ENCODE results near the gene LSAMP.
A peak's percentile ranks its signal among the peaks of the same experiment; 100 is the strongest.
"Not testable (repeated sequence)": the region's sequence is repeated elsewhere in the genome, so short reads cannot be mapped to it uniquely, and the experiment has no call there.

LSAMP gene

DNA sequence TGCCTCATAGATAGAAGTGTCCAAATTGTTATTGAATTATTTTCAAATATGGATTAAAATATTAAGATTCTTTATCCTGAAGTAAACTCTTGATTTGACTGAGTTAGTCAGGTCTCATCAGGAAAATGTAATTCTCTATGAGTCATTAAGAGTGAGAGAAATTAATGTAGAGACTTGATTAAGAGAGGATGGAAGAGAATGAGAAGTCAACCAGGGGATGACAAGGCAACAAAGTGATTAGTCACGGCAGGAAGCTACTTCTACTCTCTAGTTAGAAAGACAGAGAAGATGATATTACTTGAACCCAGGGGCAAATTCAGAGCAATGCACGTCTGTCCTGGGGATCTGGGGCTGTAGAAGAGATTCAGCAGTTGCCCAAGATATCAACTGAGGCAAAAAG, 202.5 kb downstream of the LSAMP start:
- no peak for DNase-seq (ENCODE audit: low read depth, low spot score)

DNA sequence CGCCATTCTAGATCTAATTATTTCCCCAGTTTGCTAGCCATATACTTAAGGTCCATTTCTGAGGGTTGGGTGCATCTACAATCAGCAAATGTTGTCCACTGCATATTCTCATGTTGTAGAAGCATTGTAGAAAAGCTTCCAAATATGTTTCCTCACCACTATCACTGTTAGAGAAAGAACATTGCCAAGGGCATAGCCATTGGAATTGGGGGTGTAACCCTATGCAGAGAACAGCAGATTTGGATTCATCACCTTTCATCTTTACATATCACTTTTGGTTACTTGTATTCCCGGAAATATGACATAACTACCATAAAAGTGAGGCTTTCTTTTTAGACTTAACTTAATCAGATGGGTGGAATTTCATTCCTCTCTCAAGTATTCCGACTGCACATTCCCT, 203.6 kb downstream of the LSAMP start:
- no peak for DNase-seq (ENCODE audit: low read depth, low spot score)

DNA sequence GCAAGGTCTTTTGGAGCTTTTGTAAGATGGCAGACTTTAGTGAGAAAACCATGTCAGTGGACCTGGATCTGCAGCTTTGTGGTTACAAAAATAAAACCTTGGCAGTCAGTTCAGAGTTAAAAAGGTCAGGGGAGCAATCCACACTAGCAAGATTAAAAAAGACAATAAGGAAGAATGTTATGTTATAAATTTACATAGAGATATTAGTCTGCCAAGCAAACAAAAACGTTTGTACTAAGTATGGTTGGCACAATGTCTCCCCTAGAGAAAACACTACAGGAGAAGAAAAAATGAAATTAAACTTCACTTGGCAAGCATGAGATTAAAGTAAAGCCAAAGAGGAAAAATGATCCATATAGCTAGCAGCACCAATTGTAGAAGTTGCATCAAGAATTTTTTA, 205.0 kb downstream of the LSAMP start:
- DNase-seq (ENCODE audit: low read depth, low spot score): no peak

DNA sequence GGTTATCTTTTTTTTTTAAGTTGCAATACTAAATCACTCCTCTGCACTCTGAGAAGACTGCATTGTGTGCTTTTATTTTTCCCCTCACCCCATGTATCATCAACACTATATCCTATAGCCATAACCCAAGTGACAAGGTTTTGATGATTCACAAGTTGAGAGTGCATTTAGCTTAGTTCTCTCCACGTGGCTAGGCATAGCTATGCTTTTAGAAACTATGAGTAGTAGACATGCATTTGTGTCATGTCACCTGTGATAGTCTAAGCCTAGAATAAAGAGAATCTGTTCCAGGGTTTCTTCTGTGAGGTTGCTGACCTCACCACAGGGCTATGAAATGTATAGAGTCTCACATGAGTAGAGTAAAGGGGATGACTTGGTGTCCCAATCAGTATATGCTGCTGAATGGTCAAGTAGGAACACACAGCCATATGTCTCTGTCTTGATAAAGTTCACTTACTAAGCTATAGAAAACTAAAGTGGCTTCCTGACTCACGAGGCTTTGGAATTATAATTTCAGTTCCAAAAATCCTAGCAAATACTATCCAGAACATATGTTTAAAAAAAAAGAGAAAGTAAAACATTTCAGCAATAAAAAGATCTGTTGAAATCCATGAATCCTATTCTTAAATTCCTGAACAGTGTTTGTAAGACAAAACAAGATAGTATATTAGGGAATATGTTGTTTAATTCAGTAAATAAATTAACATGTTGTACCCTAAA, 206.3 kb downstream of the LSAMP start:
- no peak for DNase-seq (ENCODE audit: low read depth, low spot score)

DNA sequence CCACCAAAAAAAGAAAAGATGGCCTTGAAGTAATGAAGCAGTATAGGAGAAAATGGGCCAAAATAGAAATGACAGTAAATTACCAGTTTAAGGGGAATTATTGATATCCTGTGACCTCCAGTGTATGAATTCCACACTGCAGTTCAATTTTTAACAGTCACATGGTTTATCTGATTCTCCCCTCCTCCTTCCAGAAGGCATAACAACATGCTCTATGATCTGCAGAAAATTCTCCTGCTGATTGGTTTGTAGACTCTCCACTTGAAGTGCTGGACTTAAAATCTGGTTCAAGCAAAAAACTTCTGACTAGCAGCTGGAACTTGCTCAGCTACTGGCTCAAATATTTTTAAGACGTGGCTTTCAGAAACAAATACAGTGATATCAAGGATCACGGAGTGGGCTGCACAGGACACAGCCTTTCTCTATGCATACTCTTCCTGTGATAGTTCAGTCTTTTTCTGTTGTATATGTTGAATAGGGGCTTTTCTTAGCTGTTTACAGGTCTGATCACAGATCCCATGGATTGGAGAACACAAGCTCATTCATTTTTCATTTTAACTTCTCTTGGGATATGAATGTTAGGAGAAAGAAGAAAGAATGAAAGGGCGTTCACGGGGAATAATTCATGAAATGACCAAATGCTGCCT, 211.5 kb downstream of the LSAMP start:
- DNase-seq (ENCODE audit: low read depth, low spot score): no peak

DNA sequence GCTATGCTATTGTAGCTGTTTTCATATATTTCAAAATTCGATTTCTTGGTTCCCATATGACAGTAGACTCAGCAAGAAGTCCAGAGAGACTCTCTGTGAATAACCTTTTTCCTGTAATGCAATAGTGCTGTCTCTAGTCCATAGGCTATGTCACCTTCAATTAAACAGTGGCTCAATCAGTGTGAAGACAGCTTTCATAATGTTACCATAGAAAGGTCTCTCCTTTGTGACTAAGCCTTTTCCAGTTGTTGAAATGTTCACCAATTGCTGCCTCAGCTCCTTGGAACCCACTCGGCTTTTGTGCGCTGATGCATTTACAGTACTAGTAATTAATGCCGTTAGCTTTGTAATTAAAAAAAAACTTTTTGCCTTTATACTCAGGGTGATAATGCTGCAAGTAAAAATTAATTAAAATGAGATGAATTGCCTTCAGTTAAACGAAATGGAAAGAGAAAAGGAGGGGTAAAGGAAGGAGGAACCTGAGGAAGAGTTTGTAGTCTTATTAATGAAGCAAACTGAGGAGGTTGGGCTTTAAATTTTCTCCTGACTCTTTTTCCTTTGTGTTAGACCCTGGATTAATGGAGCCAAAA, 214.8 kb downstream of the LSAMP start:
- DNase-seq (ENCODE audit: low read depth, low spot score): no peak

DNA sequence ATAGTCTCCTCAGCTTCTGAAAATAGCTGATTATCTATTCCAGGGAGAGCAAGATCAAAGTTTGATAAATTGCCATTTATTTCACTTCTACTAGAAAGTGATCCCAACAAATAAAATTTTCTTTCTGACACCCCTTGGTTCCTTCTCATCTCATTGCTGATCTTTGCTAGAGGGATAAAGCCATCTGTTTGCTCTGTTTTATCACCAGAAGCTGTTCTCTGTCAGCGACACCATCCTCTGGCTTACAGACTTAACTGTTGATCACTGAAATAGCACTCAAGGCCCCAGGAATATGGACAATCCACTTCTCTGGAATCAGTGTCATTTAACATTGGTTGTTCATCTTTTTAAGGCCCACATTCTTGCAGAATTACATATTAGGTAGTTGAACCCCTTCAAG, 219.0 kb downstream of the LSAMP start:
- no peak for DNase-seq (ENCODE audit: low read depth, low spot score)

DNA sequence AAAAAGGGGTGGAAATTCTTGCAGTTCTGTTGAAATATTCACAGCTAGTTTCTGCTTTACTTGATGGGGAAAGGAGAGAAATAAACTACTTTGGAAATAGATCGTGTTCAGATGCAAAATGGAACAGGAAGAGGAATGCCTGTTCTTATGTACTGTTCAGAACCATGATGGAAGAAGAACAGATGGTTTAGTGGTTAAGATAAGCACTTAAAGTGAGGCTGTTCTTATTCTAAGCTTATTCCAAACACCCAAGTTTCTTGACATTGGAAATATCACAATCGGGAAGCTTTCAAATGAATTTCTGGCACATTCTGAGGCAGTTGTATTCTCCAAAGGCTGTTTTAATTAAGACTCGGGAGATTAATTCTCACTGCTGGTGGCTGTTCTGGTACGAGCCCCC, 228.5 kb downstream of the LSAMP start:
- no peak for DNase-seq (ENCODE audit: low read depth, low spot score)

DNA sequence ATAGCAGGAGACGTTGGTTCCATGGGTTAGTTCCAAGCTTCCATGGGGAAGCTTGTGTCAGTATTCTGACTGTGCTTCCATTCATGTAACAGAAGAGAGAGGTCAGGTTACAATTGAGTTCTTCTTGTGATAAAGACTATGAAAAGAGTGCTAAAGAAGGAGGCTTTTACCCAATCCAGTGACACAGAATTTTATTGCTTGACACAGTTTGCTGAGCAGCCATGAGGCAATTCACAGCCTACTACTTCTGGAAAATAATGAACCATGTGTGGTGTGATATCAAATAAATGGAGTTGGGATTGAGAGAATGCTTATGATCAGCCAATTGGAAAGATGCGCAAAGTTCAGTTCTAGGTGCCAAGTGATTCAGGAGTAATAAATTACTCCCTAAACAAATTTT, 233.4 kb downstream of the LSAMP start:
- no peak for DNase-seq (ENCODE audit: low read depth, low spot score)

DNA sequence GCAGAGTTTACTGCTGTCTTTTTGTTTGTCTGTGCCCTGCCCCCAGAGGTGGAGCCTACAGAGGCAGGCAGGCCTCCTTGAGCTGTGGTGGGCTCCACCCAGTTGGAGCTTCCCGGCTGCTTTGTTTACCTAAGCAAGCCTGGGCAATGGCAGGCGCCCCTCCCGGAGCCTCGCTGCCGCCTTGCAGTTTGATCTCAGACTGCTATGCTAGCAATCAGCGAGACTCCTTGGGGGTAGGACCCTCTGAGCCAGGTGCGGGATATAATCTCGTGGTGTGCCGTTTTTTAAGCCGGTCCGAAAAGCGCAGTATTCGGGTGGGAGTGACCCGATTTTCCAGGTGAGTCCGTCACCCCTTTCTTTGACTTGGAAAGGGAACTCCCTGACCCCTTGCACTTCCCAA, 236.5 kb downstream of the LSAMP start:
- DNase-seq (ENCODE audit: low read depth, low spot score): not testable (repeated sequence)

DNA sequence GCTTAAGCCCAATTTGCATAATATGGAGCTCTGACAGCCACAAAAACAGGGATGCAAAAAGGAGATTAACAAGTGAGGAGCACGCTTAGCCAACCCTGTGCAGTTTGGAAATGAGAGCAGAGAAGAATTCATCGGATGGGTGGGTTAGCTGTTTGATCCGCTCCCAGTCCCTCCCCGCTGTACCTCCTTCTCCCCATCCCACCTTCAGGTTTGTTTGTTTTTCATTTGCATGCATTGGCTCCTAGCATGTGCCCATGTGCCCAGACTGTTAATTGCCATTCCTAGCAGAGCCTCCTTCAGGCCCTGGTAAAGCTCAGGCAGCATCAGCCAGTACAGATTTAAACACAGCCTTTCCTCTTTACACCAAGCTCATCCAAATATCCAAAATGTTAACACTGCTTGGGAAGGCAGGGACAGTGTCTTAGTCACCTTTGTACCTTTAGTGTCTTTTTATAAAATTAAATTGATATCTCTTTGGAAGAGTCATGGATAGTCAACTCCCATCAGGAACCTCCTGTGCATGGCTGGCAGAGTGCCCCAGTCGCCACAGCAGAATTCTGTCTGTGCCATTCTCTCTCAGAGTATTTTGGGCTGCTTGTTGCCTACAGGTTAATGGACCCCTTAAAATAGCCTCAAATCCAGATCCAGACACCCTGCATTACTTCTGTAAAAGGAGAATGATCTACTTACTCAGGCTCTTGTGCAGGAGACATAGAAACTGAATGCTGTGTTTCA, 244.2 kb downstream of the LSAMP start:
- no peak for DNase-seq (ENCODE audit: low read depth, low spot score)

GRCh38 chr3:116199063-116199462, 246.2 kb downstream of the LSAMP start:
- DNase-seq (ENCODE audit: low read depth, low spot score): no peak

DNA sequence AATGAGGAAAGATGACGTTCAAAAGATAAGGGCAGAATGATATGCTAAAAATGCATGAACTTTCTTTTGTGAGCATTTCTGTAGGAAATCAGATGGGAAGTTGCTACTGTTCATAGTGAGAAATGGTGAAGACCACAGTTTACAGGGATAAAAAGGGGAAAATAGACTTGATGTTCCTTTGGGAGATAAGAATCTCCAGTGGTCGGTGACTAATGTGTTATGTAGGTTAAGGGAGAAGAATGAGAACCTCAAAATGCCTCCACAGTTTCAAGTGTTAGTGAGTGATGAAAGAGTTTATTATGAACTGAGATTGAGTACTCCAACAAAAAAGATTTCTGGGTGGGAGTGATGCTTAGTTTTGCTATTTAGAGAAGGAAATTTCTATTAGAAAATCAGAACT, 247.2 kb downstream of the LSAMP start:
- no peak for DNase-seq (ENCODE audit: low read depth, low spot score)

DNA sequence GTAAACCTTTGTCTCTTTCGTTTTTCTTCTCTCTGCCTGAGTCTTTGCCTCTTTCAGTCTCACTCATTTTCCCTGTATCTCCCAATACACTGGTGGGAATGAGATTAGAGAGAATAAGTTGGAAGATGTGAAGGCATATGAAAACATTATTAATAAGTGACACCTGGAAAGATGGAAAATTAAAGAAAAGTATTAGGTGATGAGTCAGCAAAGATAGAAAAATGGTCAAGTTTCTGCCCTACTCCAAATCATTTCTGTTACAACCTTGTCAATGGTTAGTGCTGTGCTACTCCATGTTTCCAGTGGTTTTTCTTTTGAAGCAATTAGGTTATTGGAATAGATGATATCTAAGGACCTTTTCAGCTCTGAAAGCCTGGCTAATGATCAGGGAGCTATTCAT, 252.8 kb downstream of the LSAMP start:
- no peak for DNase-seq (ENCODE audit: low read depth, low spot score)

- DNase-seq (ENCODE audit: low read depth, low spot score): no peak
These were observed 253.9 kb downstream of the LSAMP start for GRCh38 chr3:116191409-116191808.

GRCh38 chr3:116190095-116190494, 255.2 kb downstream of the LSAMP start:
- no peak for DNase-seq (ENCODE audit: low read depth, low spot score)

DNA sequence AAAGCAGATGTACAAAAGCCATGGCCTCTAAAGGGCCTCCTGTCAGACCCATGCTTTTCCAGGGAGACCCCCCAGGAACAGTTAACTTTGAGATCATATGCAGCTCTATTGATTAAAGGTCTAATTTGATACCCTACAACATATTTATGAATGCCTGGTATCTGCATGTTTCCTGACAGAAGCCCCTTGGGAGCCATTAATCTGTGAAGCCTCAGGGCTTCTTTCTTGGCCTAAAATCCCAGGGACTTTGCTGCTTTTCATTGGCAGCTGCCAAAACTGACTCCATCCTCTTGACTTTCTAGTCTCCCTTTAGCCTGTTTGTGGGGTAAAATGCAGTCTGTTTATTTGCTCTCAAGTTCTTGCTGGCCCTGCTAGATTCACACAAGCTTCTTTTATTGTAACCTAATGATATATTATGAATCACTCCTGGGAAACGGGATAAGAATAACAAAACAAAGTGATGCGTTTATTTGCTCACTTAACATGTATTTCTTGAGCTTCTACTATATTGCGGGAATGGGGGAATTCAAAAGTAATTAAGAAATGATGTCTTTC, 257.0 kb downstream of the LSAMP start:
- peak; percentile 32 for DNase-seq (ENCODE audit: low read depth, low spot score)

DNA sequence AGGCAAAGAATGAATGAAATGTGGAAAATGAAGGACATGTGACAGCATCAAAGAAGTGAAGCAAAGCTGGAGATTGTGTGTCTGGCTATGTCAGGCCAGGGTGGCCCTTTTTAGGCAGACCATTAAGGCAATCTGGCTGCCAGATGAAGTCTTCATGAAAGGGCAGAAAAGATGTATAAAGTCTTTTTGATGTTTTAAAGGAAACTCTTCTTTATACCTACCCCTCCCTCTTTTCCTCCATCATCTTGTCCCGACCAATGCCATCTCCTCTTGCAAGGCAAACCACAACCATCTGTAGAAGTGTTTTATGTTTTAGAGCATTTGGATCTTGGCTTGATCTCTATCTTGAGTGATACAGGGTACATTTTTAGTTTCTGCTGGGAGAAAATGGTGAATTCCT, 259.2 kb downstream of the LSAMP start:
- DNase-seq (ENCODE audit: low read depth, low spot score): no peak

DNA sequence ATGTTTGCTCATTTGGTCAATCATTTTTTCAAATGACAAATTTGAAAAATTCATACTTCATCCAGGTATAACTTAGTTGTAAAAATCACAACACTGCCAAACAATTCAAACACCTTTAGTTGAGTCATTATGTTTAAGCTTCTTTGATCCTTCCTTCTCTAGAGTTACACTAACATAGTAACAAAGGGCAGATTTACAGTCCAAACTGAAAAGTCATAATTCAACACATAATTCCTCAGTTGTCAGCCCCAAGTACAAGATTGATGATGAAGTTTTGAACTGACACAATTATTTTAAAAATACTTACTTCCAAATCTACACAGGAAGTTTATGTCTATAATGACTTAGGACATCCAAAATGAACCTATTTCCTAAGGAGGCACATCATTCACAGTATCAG, 264.1 kb downstream of the LSAMP start:
- no peak for DNase-seq (ENCODE audit: low read depth, low spot score)

DNA sequence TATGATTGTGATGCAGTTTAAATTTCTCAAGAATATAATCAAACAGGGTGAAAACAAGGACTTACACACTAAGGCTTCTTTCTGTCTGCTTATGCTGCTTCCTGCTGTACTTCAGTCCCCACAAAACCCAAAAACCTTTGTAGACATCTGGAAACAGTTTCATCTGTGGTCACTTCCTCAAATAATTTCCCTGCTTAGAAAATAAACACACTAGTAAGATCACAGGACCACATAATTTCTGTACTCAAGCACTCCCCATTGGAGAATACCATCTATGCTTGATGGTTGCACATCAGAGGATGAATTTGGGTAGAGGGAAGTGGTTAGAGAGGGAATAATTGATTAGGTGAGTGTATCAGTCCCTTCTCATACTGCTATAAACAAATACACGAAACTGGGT, 266.2 kb downstream of the LSAMP start:
- DNase-seq (ENCODE audit: low read depth, low spot score): no peak

- no peak for DNase-seq (ENCODE audit: low read depth, low spot score)
These were observed 268.2 kb downstream of the LSAMP start for GRCh38 chr3:116176974-116177555.

- DNase-seq (ENCODE audit: low read depth, low spot score): no peak
These were observed 279.2 kb downstream of the LSAMP start for GRCh38 chr3:116166121-116166520.

Data from brain pericyte (primary cell).